Measurements from ENCODE around the gene SCARF1. TPM values are rescaled to one million over a fixed set of nuclear protein-coding genes. Genes with fewer than 3 reads are reported as not detected.
"Not testable (repeated sequence)": the region's sequence is repeated elsewhere in the genome, so short reads cannot be mapped to it uniquely, and the experiment has no call there.

Gene SCARF1
- 7.6 and 9.8 TPM in 2 replicates for total RNA-seq
- polyA plus RNA-seq = 1.8 and 3.2 TPM in 2 replicates

- TF ChIP-seq CTCF (IDR thresholded peaks at IDR 0.05; ENCODE audit: low read depth, low read length) = no peak
- H3K9me3 ChIP-seq (ENCODE audit: low read depth) = no peaks in the 10 kb centered on the region
- peaks cover 15% of the 10 kb centered on the region for H3K4me1 ChIP-seq (ENCODE audit: low read depth)
- DNase-seq (ENCODE audit: low read depth in 1 of 2, low spot score in 1 of 2) = no peak
- H3K27ac ChIP-seq = no peak within 1 kb of the TSS
- H3K27me3 ChIP-seq = peaks cover 8% of the 10 kb centered on the region
- peaks cover under 1% of the 10 kb centered on the region for H3K36me3 ChIP-seq
- no peak within 1 kb of the TSS for H3K4me3 ChIP-seq
These were observed at the start of gene SCARF1 for GRCh38 chr17:1645207-1646171. Gene SCARF1 (minus strand): TSS chr17:1645732. CDS start chr17:1645697, 35 bp downstream.

GRCh38 chr17:1693339-1693738, 47.8 kb upstream of the SCARF1 start:
- no peak for TF ChIP-seq CTCF (IDR thresholded peaks at IDR 0.05; ENCODE audit: low read depth, low read length)
- no peak overlapping the region for H3K27ac ChIP-seq
- no peaks in the 10 kb centered on the region for H3K27me3 ChIP-seq

GRCh38 chr17:1690544-1691221, 45.2 kb upstream of the SCARF1 start:
- no peak overlapping the region for H3K27ac ChIP-seq
- no peak for TF ChIP-seq CTCF (IDR thresholded peaks at IDR 0.05; ENCODE audit: low read depth, low read length)
- no peak for DNase-seq (ENCODE audit: low read depth in 1 of 2, low spot score in 1 of 2)

More at GRCh38 chr17:1693339-1693738, 47.8 kb upstream of the SCARF1 start:
- Histone ChIP-seq H3K9me3 (ENCODE audit: low read depth) (no peaks in the 10 kb centered on the region), H3K4me3 (no peak overlapping the region), H3K36me3 (no peaks in the 10 kb centered on the region), H3K4me1 (ENCODE audit: low read depth) (no peaks in the 10 kb centered on the region)
- DNase-seq (ENCODE audit: low read depth in 1 of 2, low spot score in 1 of 2) = no peak

GRCh38 chr17:1688405-1688804, 42.9 kb upstream of the SCARF1 start:
- not testable (repeated sequence) for DNase-seq (ENCODE audit: low read depth in 1 of 2, low spot score in 1 of 2); H3K27me3 ChIP-seq; H3K9me3 ChIP-seq (ENCODE audit: low read depth); H3K36me3 ChIP-seq; H3K27ac ChIP-seq; H3K4me1 ChIP-seq (ENCODE audit: low read depth); H3K4me3 ChIP-seq

More at GRCh38 chr17:1690544-1691221, 45.2 kb upstream of the SCARF1 start:
- Histone ChIP-seq H3K9me3 (ENCODE audit: low read depth) (no peaks in the 10 kb centered on the region), H3K4me1 (ENCODE audit: low read depth) (no peaks in the 10 kb centered on the region), H3K36me3 (no peaks in the 10 kb centered on the region), H3K27me3 (no peaks in the 10 kb centered on the region), H3K4me3 (no peak overlapping the region)

- H3K4me3 ChIP-seq = no peak overlapping the region
- H3K27ac ChIP-seq = no peak overlapping the region
- H3K9me3 ChIP-seq (ENCODE audit: low read depth) = no peaks in the 10 kb centered on the region
- no peak for TF ChIP-seq CTCF (IDR thresholded peaks at IDR 0.05; ENCODE audit: low read depth, low read length)
- no peaks in the 10 kb centered on the region for H3K27me3 ChIP-seq
- DNase-seq (ENCODE audit: low read depth in 1 of 2, low spot score in 1 of 2) = no peak
- H3K36me3 ChIP-seq = peaks cover 11% of the 10 kb centered on the region
- peaks cover 5% of the 10 kb centered on the region for H3K4me1 ChIP-seq (ENCODE audit: low read depth)
These were observed 40.6 kb upstream of the SCARF1 start for GRCh38 chr17:1686086-1686485.
